Fibroblast of skin of back (primary cell): ENCODE measurements around the gene PHACTR3.

Source experiments
- DNase-seq: peaks from one replicate; pipeline ENCODE4 v3.0.0-alpha.2; 2013

Gene PHACTR3

GRCh38 chr20:59648466-59649070 is 44.2 kb downstream of the PHACTR3 start:
- DNase-seq: no peak

- no peak for DNase-seq
These were observed 46.1 kb downstream of the PHACTR3 start for GRCh38 chr20:59650418-59650817.

GRCh38 chr20:59652381-59652780 is 48.0 kb downstream of the PHACTR3 start:
- no peak for DNase-seq

- DNase-seq: no peak
These were observed 52.1 kb downstream of the PHACTR3 start for GRCh38 chr20:59656417-59656816.

GRCh38 chr20:59657459-59658046 is 53.2 kb downstream of the PHACTR3 start:
- no peak for DNase-seq

- DNase-seq: no peak
These were observed 56.1 kb downstream of the PHACTR3 start for GRCh38 chr20:59660471-59660870.

- no peak for DNase-seq
These were observed 56.8 kb downstream of the PHACTR3 start for GRCh38 chr20:59661153-59661552.

GRCh38 chr20:59661621-59662020 is 57.3 kb downstream of the PHACTR3 start:
- DNase-seq: no peak

GRCh38 chr20:59662161-59662560 is 57.8 kb downstream of the PHACTR3 start:
- no peak for DNase-seq

GRCh38 chr20:59662856-59663512 is 58.6 kb downstream of the PHACTR3 start:
- DNase-seq: no peak

- DNase-seq: no peak
These were observed 59.2 kb downstream of the PHACTR3 start for GRCh38 chr20:59663513-59664060.

GRCh38 chr20:59664421-59664941 is 60.1 kb downstream of the PHACTR3 start:
- no peak for DNase-seq

- no peak for DNase-seq
These were observed 61.6 kb downstream of the PHACTR3 start for GRCh38 chr20:59665656-59666555.

GRCh38 chr20:59666586-59666985 is 62.2 kb downstream of the PHACTR3 start:
- no peak for DNase-seq

GRCh38 chr20:59667131-59667530 is 62.8 kb downstream of the PHACTR3 start:
- no peak for DNase-seq

GRCh38 chr20:59667981-59668515 is 63.7 kb downstream of the PHACTR3 start:
- no peak for DNase-seq

- DNase-seq: no peak
These were observed 64.8 kb downstream of the PHACTR3 start for GRCh38 chr20:59668926-59669850.

GRCh38 chr20:59670786-59671492 is 66.6 kb downstream of the PHACTR3 start:
- DNase-seq: no peak

- no peak for DNase-seq
These were observed 67.5 kb downstream of the PHACTR3 start for GRCh38 chr20:59671661-59672471.

GRCh38 chr20:59672576-59672975 is 68.2 kb downstream of the PHACTR3 start:
- no peak for DNase-seq
